Skin of body (tissue), 2 donors: ENCODE results near the gene CCS. TPM values are rescaled to one million over a fixed set of nuclear protein-coding genes. Genes with fewer than 3 reads are reported as not detected.
"Not testable (repeated sequence)": the region's sequence is repeated elsewhere in the genome, so short reads cannot be mapped to it uniquely, and the experiment has no call there.

Experiments
- DNase-seq: peaks from one replicate; lab custom pipeline; 2025; lab: John Stamatoyannopoulos, UW
- total RNA-seq: library from RNA; depleted of rRNA; stranded (reverse); fragments of >200 nt; gene quantifications from one replicate; pipeline ENCODE4 v1.2.3, GENCODE V29; 2014

CCS gene
- total RNA-seq, 1 donor from 2014 or later = 21.0 TPM

GRCh38 chr11:66625041-66625751 is 32.2 kb downstream of the CCS start:
- DNase-seq = no peak

- no peak for DNase-seq
Measured at GRCh38 chr11:66625752-66626149, 32.8 kb downstream of the CCS start.

DNA sequence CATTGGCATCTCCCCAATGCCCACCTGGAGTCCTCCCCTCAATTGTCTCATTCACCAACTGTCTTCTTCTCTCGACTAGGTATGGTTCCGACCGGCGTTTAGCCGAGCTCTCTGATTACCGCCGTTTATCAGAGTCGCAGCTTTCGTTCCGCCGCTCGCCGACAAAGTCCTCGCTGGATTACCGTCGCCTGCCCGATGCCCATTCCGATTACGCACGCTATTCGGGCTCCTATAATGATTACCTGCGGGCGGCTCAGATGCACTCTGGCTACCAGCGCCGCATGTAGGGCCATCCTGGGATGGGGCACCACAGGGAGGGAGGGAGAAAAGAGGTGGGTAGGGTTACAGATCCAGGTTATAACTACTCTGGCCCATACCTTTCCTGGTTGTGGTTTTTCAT is 33.4 kb downstream of the CCS start:
- DNase-seq = no peak

GRCh38 chr11:66626926-66627325 is 33.9 kb downstream of the CCS start:
- DNase-seq = no peak

DNA sequence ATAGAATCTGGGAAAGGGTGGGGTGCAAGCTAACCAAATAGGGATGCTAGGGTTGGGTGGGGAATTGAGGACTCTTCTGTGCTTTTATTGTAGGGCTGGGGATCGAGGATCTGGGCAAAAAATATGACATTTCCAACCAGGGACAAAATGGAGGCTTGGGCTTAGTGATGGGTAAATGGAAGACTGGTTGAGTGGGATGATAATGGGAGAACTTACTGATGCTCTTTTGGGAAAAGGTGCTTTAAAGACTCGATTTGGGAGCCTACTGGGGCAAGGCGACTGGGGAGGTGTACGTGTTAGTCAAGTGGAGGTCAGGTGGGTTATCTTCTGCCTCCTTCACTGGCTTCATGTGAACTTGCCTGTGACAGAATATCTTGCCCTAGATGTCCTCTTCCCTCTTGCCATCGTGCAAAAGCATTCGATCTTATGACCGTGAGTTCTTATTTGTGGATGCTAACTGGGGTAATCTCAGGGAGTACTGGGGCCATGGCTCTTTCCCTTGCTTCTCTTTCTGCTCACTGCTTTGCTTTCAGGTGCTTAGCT is 35.1 kb downstream of the CCS start:
- no peak for DNase-seq

DNA sequence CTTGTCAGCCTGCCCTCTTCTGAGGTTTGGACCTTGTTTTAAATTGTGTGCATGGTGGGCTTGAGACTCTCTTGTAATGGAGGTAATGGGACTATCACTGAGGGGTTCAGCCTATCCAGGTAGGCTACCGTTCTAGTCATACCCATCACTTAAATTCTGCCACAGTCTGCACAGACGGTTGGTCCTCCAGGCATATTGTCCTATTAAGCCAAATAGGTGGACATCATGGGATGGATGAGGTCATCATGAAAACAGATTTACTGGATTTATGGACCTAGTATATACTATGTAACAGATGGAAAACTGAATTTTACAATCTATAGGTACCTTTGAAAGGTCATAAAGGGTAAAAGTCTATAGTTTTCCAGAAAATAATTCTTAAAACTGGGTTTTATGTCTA is 36.4 kb downstream of the CCS start:
- no peak for DNase-seq

DNA sequence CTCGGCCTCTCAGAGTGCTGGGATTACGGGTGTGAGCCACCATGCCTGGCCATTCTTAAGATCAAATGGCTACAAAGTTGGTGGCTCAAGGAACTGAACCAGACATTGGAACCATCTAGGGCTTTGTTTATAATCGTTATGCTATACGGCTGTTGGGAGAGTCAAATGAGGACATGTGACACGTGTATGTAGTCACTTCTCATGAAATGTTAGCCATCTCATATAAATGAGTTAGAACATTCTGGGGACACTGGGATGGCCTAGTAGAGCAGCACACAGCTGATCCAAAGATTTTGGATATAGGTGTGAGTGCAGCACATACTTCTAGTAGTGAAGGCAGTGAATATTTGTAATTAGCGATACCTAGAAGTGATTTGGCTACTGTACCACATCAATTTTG is 38.9 kb downstream of the CCS start:
- no peak for DNase-seq

GRCh38 chr11:66632952-66633351 is 40.0 kb downstream of the CCS start:
- DNase-seq = no peak

GRCh38 chr11:66636411-66636810 is 43.4 kb downstream of the CCS start:
- DNase-seq = no peak

DNA sequence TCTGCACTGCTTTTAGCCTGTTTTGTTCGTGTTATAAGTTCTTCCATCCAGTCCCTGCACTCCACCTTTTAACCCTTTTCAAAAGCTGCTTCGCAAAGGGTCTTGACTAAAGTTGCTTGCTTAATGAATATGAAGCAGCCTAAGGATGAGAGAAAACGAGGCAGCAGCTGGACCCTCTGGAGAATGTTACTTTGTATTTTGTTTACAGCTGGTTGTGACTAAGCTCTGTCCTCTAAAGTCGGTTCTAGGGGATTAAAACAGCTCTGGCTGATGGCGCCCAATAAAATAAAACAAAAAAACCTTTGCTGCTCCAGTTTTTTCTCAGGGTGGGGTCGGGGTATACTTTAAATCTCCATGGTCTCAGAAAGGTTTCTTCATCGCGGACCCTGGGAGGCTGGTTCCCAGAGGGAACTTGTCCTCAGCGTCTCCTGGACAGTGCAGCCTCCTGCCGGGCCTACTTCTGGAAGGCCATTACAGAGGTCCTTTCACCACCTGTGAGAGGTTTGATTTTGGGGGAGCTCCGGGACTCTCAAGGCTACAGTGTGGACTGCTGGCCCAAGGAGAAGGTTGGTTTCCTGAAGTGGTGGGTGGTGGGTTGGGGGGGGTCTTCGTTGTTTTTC is 44.7 kb downstream of the CCS start:
- no peak for DNase-seq

DNA sequence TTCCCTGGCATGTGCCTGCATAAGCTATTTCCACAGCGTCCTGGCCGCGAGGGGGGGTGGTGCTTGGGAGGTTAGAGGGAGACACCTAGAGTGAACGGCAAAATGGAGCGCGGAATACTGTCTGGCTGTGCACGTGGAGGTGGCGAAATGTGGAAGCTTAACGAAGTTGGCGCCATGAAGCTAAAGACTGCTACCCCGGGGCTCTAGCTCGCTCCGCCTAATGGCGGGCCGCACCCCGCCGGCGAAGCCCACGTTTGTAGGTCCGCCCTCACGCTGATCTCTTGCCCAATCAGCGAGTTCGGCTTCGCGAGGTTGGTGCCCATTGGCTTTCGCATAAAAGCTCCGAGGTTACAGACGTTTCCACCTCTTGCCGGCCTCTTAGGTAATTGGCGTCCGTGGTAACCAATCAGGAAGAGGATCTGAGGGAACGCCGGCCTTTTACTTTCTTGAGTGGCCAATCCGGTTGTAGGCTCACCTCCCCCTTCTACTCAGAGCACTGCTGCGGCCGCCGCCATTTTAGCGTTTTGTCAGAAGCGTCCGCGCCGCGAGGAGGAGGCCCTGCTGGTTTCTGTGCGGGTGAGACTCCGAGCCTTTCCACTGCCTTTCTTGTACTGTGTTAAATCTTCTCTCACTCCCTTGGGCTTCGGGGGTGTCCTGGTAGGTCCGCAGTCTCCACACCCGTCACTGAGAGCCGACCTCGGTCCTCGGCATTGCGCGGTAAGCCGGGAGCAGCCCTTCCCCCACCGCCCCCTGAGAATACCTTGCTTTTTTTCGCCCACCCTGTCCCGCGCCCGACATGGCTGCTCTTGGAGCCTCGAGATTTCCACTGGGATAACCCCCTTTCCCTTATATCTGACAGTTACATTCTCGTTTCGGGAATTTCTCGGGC is 45.4 kb downstream of the CCS start, which contains the start of gene RBM4:
Gene RBM4, plus strand, starts transcription at position 527 of the 889 bp plus-strand sequence. CDS start 1,009 bp downstream, outside the sequence.
- peak; percentile 100 for DNase-seq

GRCh38 chr11:66639066-66639813 is 46.3 kb downstream of the CCS start:
- peak; percentile 51 for DNase-seq

DNA sequence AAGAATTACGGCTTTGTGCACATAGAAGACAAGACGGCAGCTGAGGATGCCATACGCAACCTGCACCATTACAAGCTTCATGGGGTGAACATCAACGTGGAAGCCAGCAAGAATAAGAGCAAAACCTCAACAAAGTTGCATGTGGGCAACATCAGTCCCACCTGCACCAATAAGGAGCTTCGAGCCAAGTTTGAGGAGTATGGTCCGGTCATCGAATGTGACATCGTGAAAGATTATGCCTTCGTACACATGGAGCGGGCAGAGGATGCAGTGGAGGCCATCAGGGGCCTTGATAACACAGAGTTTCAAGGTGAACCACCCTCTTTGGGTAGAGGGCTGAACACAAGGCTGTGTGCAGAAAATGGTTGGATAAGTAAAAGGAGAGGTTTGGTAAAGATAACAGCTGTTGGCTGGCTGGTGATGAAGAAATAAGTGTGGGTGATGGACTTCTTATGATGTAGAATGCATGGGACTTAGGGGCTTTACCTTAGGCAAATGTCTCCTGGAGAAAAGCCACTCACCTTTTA is 46.9 kb downstream of the CCS start:
- DNase-seq = not testable (repeated sequence)

DNA sequence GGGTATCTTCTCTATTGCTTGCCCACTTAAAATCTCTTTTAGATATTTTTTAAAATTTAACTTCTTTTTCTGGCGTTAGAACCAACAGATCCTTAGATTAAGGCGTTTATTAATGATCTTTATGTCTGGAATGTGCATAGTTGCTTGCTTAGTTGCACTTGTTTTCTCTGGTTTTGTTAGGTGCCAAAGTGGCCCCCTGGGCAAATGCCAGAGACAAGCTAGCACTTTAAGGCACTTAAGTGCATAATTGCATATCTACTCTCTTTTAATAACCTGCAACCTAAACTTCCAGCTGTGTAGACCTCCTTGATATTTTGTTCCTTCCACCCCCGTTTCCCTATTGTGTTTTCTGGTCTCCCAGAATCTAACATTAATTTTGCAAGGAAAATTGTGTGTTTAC is 48.8 kb downstream of the CCS start:
- DNase-seq = no peak

- DNase-seq = no peak
Measured at GRCh38 chr11:66643745-66644437, 50.9 kb downstream of the CCS start.

GRCh38 chr11:66646828-66647227 is 53.8 kb downstream of the CCS start:
- no peak for DNase-seq

GRCh38 chr11:66649903-66650302 is 56.9 kb downstream of the CCS start:
- DNase-seq = no peak

GRCh38 chr11:66651016-66651415 is 58.0 kb downstream of the CCS start:
- DNase-seq = no peak

GRCh38 chr11:66652651-66653050 is 59.7 kb downstream of the CCS start:
- no peak for DNase-seq

GRCh38 chr11:66653123-66653522 is 60.1 kb downstream of the CCS start:
- DNase-seq = no peak
